ENCODE results near the gene PLA2G4E.

GRCh38 chr15:42045211-42045615 is 24.4 kb upstream of the PLA2G4E start:
- TF ChIP-seq CTCF (conservative IDR thresholded peaks at IDR 0.05; ENCODE audit: low read depth, low read length) (no peak), EZH2 (IDR thresholded peaks at IDR 0.05; ENCODE audit: borderline replicate concordance, low read depth, low read length, poor library complexity, severe bottlenecking) (no peak)
